Mesenchymal stem cell (in vitro differentiated cells and primary cell): ENCODE results near the gene CALR.

Experiments used
- small RNA-seq: library from polyadenylated mRNA; stranded (forward); fragments of <200 nt; extraction: miRNeasy Mini kit (QIAGEN cat#:217004); gene quantifications from one replicate; pipeline ENCODE3, GENCODE V24; 2013; ENCODE audit warnings: low read depth

The CALR gene

Small RNAs within 50 kb of the gene (small RNA-seq; reads per million reads assigned to genes)
- gene MIR5695, result 3.5 reads per million, percentile 27 among the genes with 10 or more reads in this experiment
- gene MIR6515, result 9.5 reads per million, percentile 77 among the genes with 10 or more reads in this experiment
